Measurements from ENCODE around the gene NOLC1. TPM values are rescaled to one million over a fixed set of nuclear protein-coding genes. Genes with fewer than 3 reads are reported as not detected.

The NOLC1 gene
- total RNA-seq, 3 donors from 2014 or later, result 33.2 to 44.3 (median 40.1) TPM

- Histone ChIP-seq H3K9me3 (no peaks in the 10 kb centered on the region), H3K4me3 (no peak overlapping the region), H3K36me3 (ENCODE audit: low read depth) (no peaks in the 10 kb centered on the region), H3K4me1 (ENCODE audit: low read depth) (peaks cover 7% of the 10 kb centered on the region)
- ATAC-seq (no peak), DNase-seq (no peak)
- TF ChIP-seq CTCF (IDR thresholded peaks at IDR 0.05), result no peak
- intact Hi-C loops (cut with DNase I, micrococcal nuclease), result no loop called here
Observed at GRCh38 chr10:102139281-102140110, 12.7 kb upstream of the NOLC1 start.

- H3K4me3 ChIP-seq, result no peak overlapping the region
- no peak for DNase-seq
- intact Hi-C loops (cut with DNase I, micrococcal nuclease), result no loop called here
- no peaks in the 10 kb centered on the region for H3K36me3 ChIP-seq (ENCODE audit: low read depth)
- H3K4me1 ChIP-seq (ENCODE audit: low read depth), result no peaks in the 10 kb centered on the region
- TF ChIP-seq CTCF (IDR thresholded peaks at IDR 0.05), result no peak
- no peaks in the 10 kb centered on the region for H3K9me3 ChIP-seq
- no peak for ATAC-seq
Observed at GRCh38 chr10:102140218-102140617, 12.0 kb upstream of the NOLC1 start.

GRCh38 chr10:102140913-102141540 is 11.2 kb upstream of the NOLC1 start:
- H3K9me3 ChIP-seq, result no peaks in the 10 kb centered on the region
- no peak overlapping the region for H3K4me3 ChIP-seq
- no peak for TF ChIP-seq CTCF (IDR thresholded peaks at IDR 0.05)
- H3K4me1 ChIP-seq (ENCODE audit: low read depth), result no peaks in the 10 kb centered on the region
- no peaks in the 10 kb centered on the region for H3K36me3 ChIP-seq (ENCODE audit: low read depth)
- no peak for DNase-seq
- intact Hi-C loops (cut with DNase I, micrococcal nuclease), result no loop called here
- no peak for ATAC-seq

GRCh38 chr10:102141583-102142107 is 10.5 kb upstream of the NOLC1 start:
- ATAC-seq (no peak), DNase-seq (no peak)
- no peaks in the 10 kb centered on the region for H3K9me3 ChIP-seq
- no peaks in the 10 kb centered on the region for H3K4me1 ChIP-seq (ENCODE audit: low read depth)
- no peak overlapping the region for H3K4me3 ChIP-seq
- intact Hi-C loops (cut with DNase I, micrococcal nuclease), result no loop called here
- H3K36me3 ChIP-seq (ENCODE audit: low read depth), result no peaks in the 10 kb centered on the region
- TF ChIP-seq CTCF (IDR thresholded peaks at IDR 0.05), result no peak

GRCh38 chr10:102146971-102147428 is 5.2 kb upstream of the NOLC1 start:
- no peak for DNase-seq
- peaks cover 4% of the 10 kb centered on the region for H3K4me1 ChIP-seq (ENCODE audit: low read depth)
- no peak for TF ChIP-seq CTCF (IDR thresholded peaks at IDR 0.05)
- H3K4me3 ChIP-seq, result no peak overlapping the region
- H3K36me3 ChIP-seq (ENCODE audit: low read depth), result peaks cover under 1% of the 10 kb centered on the region
- no peaks in the 10 kb centered on the region for H3K9me3 ChIP-seq
- no peak for ATAC-seq
- intact Hi-C loops (cut with DNase I, micrococcal nuclease), result no loop called here

Measured in mucosa of descending colon (tissue), 3 donors.